HEK293 (cell line): ENCODE results near the gene ITGA7.

ENCODE experiments used
- CTCF ChIA-PET: fragments of 350-600 bp; formaldehyde crosslinking; extraction: SDS; loops from one replicate; lab custom pipeline; 2021; ENCODE audit warnings: antibody characterized with exemption; lab: Yijun Ruan, JAX
- POLR2A ChIA-PET: fragments of 300-600 bp; formaldehyde crosslinking; extraction: SDS; loops from one replicate; lab custom pipeline; 2020; ENCODE audit warnings: antibody characterized with exemption, inconsistent platforms; lab: Yijun Ruan, JAX
- H3K27ac ChIP-seq: fragments of 200-500 bp; sonication (Bioruptor generic); 2 replicates; pipeline ENCODE4 v1.5.1; 2014; ENCODE audit warnings: low read depth, low read length, control low read depth, inconsistent platforms; ENCODE audit errors: extremely low read depth
- H3K36me3 ChIP-seq, 2 experiments: fragments of 200-500 bp in 1 of 2; sonication (Bioruptor generic) in 1 of 2; 1 replicate in 1 of 2; 2 replicates in 1 of 2; pipeline ENCODE4 v1.5.1; 2014 to 2017; ENCODE audit warnings: inconsistent platforms in 2 of 2, low read length in 2 of 2; ENCODE audit not compliant: control insufficient read depth in 2 of 2, insufficient read depth in 1 of 2
- H3K4me1 ChIP-seq: fragments of 200-500 bp; sonication (Bioruptor generic); 2 replicates; pipeline ENCODE4 v1.5.1; 2014; ENCODE audit warnings: mild to moderate bottlenecking, low read length, inconsistent platforms; ENCODE audit not compliant: control insufficient read depth, insufficient read depth
- H3K4me3 ChIP-seq: 2 replicates; pipeline ENCODE4 v1.5.1; 2011; ENCODE audit warnings: low read depth, mild to moderate bottlenecking, control low read depth, low read length, moderate library complexity
- H3K9me3 ChIP-seq: fragments of 200-500 bp; sonication (Bioruptor generic); 2 replicates; pipeline ENCODE4 v1.5.1; 2014; ENCODE audit warnings: low read depth, low read length, inconsistent platforms; ENCODE audit not compliant: control insufficient read depth, insufficient read depth
- KLF1 ChIP-seq: fragments of 450-650 bp; formaldehyde crosslinking; IDR thresholded peaks from 2 replicates; pipeline ENCODE4 v1.5.1; 2016; ENCODE audit warnings: missing biosample characterization, missing genetic modification characterization
- PRDM4 ChIP-seq: fragments of 450-650 bp; formaldehyde crosslinking; IDR thresholded peaks from 2 replicates; pipeline ENCODE4 v1.5.1; 2017; ENCODE audit warnings: missing biosample characterization, missing genetic modification characterization
- RBAK ChIP-seq: fragments of 450-650 bp; formaldehyde crosslinking; IDR thresholded peaks from 2 replicates; pipeline ENCODE4 v1.5.1; 2016; ENCODE audit warnings: missing biosample characterization, missing genetic modification characterization
- SP7 ChIP-seq: fragments of 450-650 bp; formaldehyde crosslinking; IDR thresholded peaks from 2 replicates; pipeline ENCODE4 v1.5.1; 2016; ENCODE audit warnings: missing biosample characterization, missing genetic modification characterization
- ZBTB17 ChIP-seq: fragments of 450-650 bp; formaldehyde crosslinking; IDR thresholded peaks from 2 replicates; pipeline ENCODE4 v1.5.1; 2016; ENCODE audit warnings: missing biosample characterization, missing genetic modification characterization
- ZBTB8A ChIP-seq: fragments of 450-650 bp; formaldehyde crosslinking; IDR thresholded peaks from 2 replicates; pipeline ENCODE4 v1.5.1; 2016; ENCODE audit warnings: missing biosample characterization, missing genetic modification characterization
- ZFHX2 ChIP-seq: fragments of 450-650 bp; formaldehyde crosslinking; conservative IDR thresholded peaks from 2 replicates; pipeline ENCODE4 v1.5.1; 2016; ENCODE audit warnings: missing biosample characterization, missing genetic modification characterization
- ZFP37 ChIP-seq: fragments of 450-650 bp; formaldehyde crosslinking; IDR thresholded peaks from 2 replicates; pipeline ENCODE4 v1.5.1; 2016; ENCODE audit warnings: missing biosample characterization, missing genetic modification characterization
- ZIC2 ChIP-seq: fragments of 450-650 bp; formaldehyde crosslinking; IDR thresholded peaks from 2 replicates; pipeline ENCODE4 v1.5.1; 2016; ENCODE audit warnings: missing biosample characterization, missing genetic modification characterization
- ZNF639 ChIP-seq: fragments of 450-650 bp; formaldehyde crosslinking; IDR thresholded peaks from 2 replicates; pipeline ENCODE4 v1.5.1; 2016; ENCODE audit warnings: missing biosample characterization, missing genetic modification characterization
- ZNF645 ChIP-seq: fragments of 450-650 bp; formaldehyde crosslinking; IDR thresholded peaks from 2 replicates; pipeline ENCODE4; 2016; ENCODE audit warnings: missing biosample characterization, missing genetic modification characterization
- TF ChIP-seq, protein P1 (sequence below): fragments of 450-650 bp; formaldehyde crosslinking; IDR thresholded peaks from 2 replicates; pipeline ENCODE4 v1.5.1; 2016; ENCODE audit warnings: missing biosample characterization, missing genetic modification characterization
- TF ChIP-seq, protein P2 (sequence below): fragments of 450-650 bp; formaldehyde crosslinking; IDR thresholded peaks from 2 replicates; pipeline ENCODE4 v1.5.1; 2017; ENCODE audit warnings: missing biosample characterization, missing genetic modification characterization
- TF ChIP-seq, protein P3 (sequence below): fragments of 450-650 bp; formaldehyde crosslinking; IDR thresholded peaks from 2 replicates; pipeline ENCODE4 v1.5.1; 2016; ENCODE audit warnings: missing biosample characterization, missing genetic modification characterization

Gene ITGA7

DNA sequence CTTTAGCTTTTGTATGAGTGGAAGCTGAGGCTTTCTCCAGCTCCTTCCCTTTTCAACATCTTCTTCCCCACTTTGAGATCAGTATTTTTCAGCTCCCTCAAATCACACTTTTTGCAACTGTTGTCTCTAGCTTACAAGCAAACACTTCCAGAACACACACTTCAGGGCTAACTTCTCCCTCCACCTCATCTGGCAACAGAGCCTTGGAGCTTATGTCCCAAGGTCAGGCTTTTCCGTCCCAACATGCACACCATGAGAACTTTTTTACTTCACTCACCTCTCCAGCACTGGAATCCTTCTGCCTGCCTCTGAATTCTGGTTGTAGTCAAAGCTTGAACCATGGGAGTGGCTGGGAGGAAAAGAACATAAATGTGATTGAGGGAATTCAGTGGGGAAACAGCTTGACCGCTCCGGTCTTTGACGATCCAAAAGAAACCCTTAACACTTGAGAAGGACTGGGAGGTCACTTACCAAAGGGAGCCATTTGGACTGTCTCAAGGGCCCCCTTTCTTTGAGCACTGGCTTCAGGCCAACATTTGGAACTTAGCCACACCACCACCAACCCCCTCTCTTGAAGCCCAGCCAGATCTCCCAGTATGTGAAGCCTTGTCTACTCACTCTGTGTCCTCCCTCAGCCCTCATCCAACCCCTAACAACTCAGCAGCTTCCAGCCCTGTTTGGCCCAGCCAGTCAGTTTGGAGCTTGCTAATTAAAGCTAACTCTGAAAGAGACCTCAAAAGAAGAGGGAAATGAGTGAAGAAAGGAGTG lies 4.3 kb upstream of the ITGA7 start:
- POLR2A ChIA-PET = interaction anchor here (1.7 kb wide), 1 partner anchor 17 kb away, joined by 4 read pairs; the partner anchor contains the start of gene CD63
- Histone ChIP-seq H3K27ac (no peak overlapping the region), H3K9me3 (no peaks in the 10 kb centered on the region), H3K4me1 (0 out of 2 replicates have a peak, but pooled peaks cover 3% of the 10 kb centered on the region), H3K36me3 (no peaks in the 10 kb centered on the region), H3K4me3 (no peak overlapping the region)
- TF ChIP-seq ZNF645 (tag by site-specific recombination) (no peak), PRDM4 (0 out of 2 replicates have a peak, but pooled peaks have one; percentile 37)
- CTCF ChIA-PET = interaction anchor here (0.5 to 1.2 kb wide), 6 partner anchors 15 to 819 kb away, joined by 3 to 4 read pairs (median 3); a partner anchor contains a TSS

- Histone ChIP-seq H3K9me3 (no peaks in the 10 kb centered on the region), H3K4me1 (no peaks in the 10 kb centered on the region; the same call in 1 of the 2 replicates)
- TF ChIP-seq ZNF639 (no peak), ZBTB17 (tag by site-specific recombination) (0 out of 2 replicates have a peak, but pooled peaks have one; percentile 9), KLF1 (peak; percentile 14; the same call in 1 of the 2 replicates), ZIC2 (tag by site-specific recombination) (0 out of 2 replicates have a peak, but pooled peaks have one; percentile 18)
- TF ChIP-seq, all 188 proteins: peak for 3
- Histone ChIP-seq H3K36me3 (no peaks in the 10 kb centered on the region), H3K27ac (no peak overlapping the region), H3K4me3 (no peak overlapping the region)
- POLR2A ChIA-PET = no interaction called here
- CTCF ChIA-PET = no interaction called here
These were observed 1.1 kb upstream of the ITGA7 start for GRCh38 chr12:55708695-55709233.

GRCh38 chr12:55707219-55707671 lies 459 bp downstream of the ITGA7 start:
- H3K9me3 ChIP-seq = no peaks in the 10 kb centered on the region
- CTCF ChIA-PET = interaction anchor here (0.6 to 3.5 kb wide), 6 partner anchors 10 to 50 kb away, joined by 3 to 21 read pairs (median 6); partner anchors contain the start of gene RDH5
- H3K4me1 ChIP-seq = no peaks in the 10 kb centered on the region; the same call in 1 of the 2 replicates
- POLR2A ChIA-PET = interaction anchor here (0.6 to 2.4 kb wide), 7 partner anchors 13 to 267 kb away, joined by 3 to 12 read pairs (median 3); partner anchors contain the start of genes CD63, ORMDL2, RAB5B and SARNP
- H3K36me3 ChIP-seq = no peaks in the 10 kb centered on the region
- H3K4me3 ChIP-seq = peak overlapping the region; percentile 48
- H3K27ac ChIP-seq = no peak overlapping the region; the same call in 1 of the 2 replicates
- TF ChIP-seq ZFHX2 (peak; percentile 85), ZBTB17 (tag by site-specific recombination) (peak; percentile 82), ZFP37 (tag by site-specific recombination) (peak; percentile 17; the same call in 1 of the 2 replicates), SP7 (tag by site-specific recombination) (peak; percentile 40), ZBTB8A (0 out of 2 replicates have a peak, but pooled peaks have one; percentile 34), RBAK (tag by site-specific recombination) (no peak)
- TF ChIP-seq, protein P1, sequence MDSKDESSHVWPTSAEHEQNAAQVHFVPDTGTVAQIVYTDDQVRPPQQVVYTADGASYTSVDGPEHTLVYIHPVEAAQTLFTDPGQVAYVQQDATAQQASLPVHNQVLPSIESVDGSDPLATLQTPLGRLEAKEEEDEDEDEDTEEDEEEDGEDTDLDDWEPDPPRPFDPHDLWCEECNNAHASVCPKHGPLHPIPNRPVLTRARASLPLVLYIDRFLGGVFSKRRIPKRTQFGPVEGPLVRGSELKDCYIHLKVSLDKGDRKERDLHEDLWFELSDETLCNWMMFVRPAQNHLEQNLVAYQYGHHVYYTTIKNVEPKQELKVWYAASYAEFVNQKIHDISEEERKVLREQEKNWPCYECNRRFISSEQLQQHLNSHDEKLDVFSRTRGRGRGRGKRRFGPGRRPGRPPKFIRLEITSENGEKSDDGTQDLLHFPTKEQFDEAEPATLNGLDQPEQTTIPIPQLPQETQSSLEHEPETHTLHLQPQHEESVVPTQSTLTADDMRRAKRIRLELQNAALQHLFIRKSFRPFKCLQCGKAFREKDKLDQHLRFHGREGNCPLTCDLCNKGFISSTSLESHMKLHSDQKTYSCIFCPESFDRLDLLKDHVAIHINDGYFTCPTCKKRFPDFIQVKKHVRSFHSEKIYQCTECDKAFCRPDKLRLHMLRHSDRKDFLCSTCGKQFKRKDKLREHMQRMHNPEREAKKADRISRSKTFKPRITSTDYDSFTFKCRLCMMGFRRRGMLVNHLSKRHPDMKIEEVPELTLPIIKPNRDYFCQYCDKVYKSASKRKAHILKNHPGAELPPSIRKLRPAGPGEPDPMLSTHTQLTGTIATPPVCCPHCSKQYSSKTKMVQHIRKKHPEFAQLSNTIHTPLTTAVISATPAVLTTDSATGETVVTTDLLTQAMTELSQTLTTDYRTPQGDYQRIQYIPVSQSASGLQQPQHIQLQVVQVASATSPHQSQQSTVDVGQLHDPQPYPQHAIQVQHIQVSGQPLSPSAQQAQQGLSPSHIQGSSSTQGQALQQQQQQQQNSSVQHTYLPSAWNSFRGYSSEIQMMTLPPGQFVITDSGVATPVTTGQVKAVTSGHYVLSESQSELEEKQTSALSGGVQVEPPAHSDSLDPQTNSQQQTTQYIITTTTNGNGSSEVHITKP (tag by site-specific recombination) = 0 out of 2 replicates have a peak, but pooled peaks have one; percentile 15
- TF ChIP-seq, protein P2, sequence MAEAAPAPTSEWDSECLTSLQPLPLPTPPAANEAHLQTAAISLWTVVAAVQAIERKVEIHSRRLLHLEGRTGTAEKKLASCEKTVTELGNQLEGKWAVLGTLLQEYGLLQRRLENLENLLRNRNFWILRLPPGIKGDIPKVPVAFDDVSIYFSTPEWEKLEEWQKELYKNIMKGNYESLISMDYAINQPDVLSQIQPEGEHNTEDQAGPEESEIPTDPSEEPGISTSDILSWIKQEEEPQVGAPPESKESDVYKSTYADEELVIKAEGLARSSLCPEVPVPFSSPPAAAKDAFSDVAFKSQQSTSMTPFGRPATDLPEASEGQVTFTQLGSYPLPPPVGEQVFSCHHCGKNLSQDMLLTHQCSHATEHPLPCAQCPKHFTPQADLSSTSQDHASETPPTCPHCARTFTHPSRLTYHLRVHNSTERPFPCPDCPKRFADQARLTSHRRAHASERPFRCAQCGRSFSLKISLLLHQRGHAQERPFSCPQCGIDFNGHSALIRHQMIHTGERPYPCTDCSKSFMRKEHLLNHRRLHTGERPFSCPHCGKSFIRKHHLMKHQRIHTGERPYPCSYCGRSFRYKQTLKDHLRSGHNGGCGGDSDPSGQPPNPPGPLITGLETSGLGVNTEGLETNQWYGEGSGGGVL = 0 out of 2 replicates have a peak, but pooled peaks have one; percentile 26
- TF ChIP-seq, protein P3, sequence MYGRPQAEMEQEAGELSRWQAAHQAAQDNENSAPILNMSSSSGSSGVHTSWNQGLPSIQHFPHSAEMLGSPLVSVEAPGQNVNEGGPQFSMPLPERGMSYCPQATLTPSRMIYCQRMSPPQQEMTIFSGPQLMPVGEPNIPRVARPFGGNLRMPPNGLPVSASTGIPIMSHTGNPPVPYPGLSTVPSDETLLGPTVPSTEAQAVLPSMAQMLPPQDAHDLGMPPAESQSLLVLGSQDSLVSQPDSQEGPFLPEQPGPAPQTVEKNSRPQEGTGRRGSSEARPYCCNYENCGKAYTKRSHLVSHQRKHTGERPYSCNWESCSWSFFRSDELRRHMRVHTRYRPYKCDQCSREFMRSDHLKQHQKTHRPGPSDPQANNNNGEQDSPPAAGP (tag by site-specific recombination) = peak; percentile 59; the same call in 1 of the 2 replicates
